Heart left ventricle (tissue), 16 donors: ENCODE measurements around the gene TRPV3. TPM values are rescaled to one million over a fixed set of nuclear protein-coding genes. Genes with fewer than 3 reads are reported as not detected.
A peak's percentile ranks its signal among the peaks of the same experiment; 100 is the strongest.

Experiments used
- ATAC-seq, 4 donors: fragments of 200-7000 bp; cut with Tn5 transposase; one replicate each; pipeline ENCODE4 v1.9.1; 2020 to 2022; ENCODE audit warnings: moderate library complexity in 4 of 4, mild to moderate bottlenecking in 3 of 4, moderate number of reproducible peaks in 1 of 4
- DNase-seq, 5 donors: peaks; one replicate each; pipeline ENCODE4 v3.0.0-alpha.2; 2020
- H3K27ac ChIP-seq, 12 donors: fragments of 200-600 bp; sonication (generic) in 4 of 12; one replicate each; pipeline versions ENCODE4 v1.5.0 to v1.8.0; 2016 to 2022; ENCODE audit warnings: mild to moderate bottlenecking in 2 of 12
- H3K27me3 ChIP-seq, 9 donors: fragments of 200-600 bp; sonication (generic) in 2 of 9; one replicate each; pipeline versions ENCODE4 v1.5.1 to v1.8.0; 2016 to 2022; ENCODE audit warnings: mild to moderate bottlenecking in 3 of 9
- H3K36me3 ChIP-seq, 9 donors: fragments of 200-600 bp; sonication (generic) in 2 of 9; one replicate each; pipeline versions ENCODE4 v1.5.0 to v1.8.0; 2018 to 2022; ENCODE audit warnings: mild to moderate bottlenecking in 2 of 9
- H3K4me1 ChIP-seq, 12 donors: fragments of 200-600 bp; sonication (generic) in 4 of 12; one replicate each; pipeline versions ENCODE4 v1.5.0 to v1.8.0; 2016 to 2022; ENCODE audit warnings: mild to moderate bottlenecking in 3 of 12
- H3K4me3 ChIP-seq, 12 donors: fragments of 200-600 bp; sonication (generic) in 4 of 12; one replicate each; pipeline versions ENCODE4 v1.5.0 to v1.8.0; 2017 to 2022; ENCODE audit warnings: mild to moderate bottlenecking in 9 of 12, moderate library complexity in 4 of 12
- H3K9me3 ChIP-seq, 12 donors: fragments of 200-600 bp; sonication (generic) in 4 of 12; one replicate each; pipeline versions ENCODE4 v1.5.0 to v1.8.0; 2016 to 2022; ENCODE audit warnings: mild to moderate bottlenecking in 1 of 12
- CTCF ChIP-seq, 12 donors: fragments of 200-600 bp; sonication (generic) in 4 of 12; IDR thresholded peaks; one replicate each; pipeline versions ENCODE4 v1.5.0 to v1.8.0; 2018 to 2022; ENCODE audit warnings: antibody characterized with exemption in 12 of 12, mild to moderate bottlenecking in 5 of 12
- POLR2A ChIP-seq, 2 donors: fragments of 450-650 bp; IDR thresholded peaks; one replicate each; pipeline ENCODE4 v1.6.1; 2017; ENCODE audit warnings: antibody characterized with exemption in 2 of 2, mild to moderate bottlenecking in 2 of 2, moderate library complexity in 2 of 2
- WGBS, 4 donors: extraction: QIAGEN DNeasy Blood & Tissue Kit in 2 of 4; methylation state at CpG; one replicate each; pipeline versions ENCODE4 v1.1.5 to v1.1.7; 2013 to 2018; 5-methylcytosine and 5-hydroxymethylcytosine counted together
- intact Hi-C, 10 donors: fragments of 100-400 bp; cut with DNase I; formaldehyde crosslinking; loops; one replicate each; pipeline versions ENCODE4 v1.11.1 to v1.14.2; 2022
- polyA plus RNA-seq, 2 donors: library from polyadenylated mRNA; stranded (reverse); fragments of 200-250 nt; gene quantifications; one replicate each; pipeline ENCODE4 v1.2.3, GENCODE V29; 2013
- total RNA-seq, 9 donors: library from RNA; depleted of rRNA in 2 of 9; stranded (reverse); fragments of >200 nt in 2 of 9; fragmentation: NEBNext Ultra II Directional in 3 of 9; extraction: Animal tissue kit (Norgen Biotek cat#: 25700) in 3 of 9; gene quantifications; one replicate each; pipeline versions ENCODE4 v1.1.0 to v1.2.4, GENCODE V29; 2016 to 2023
- donor health status: ischemic (EF 13 %, LVEDD 7.1; RV severe dilation, severe dysfunction).
- donor health status: healthy with polysubstance abuse.
- donor health status: DM: no; HTN: yes; CAD: no.
- donor health status: DM: no; HTN: no; CAD: no.
- donor health status: ischemic (EF 25% LVEDD 6.9; RV normal size, moderate dysfunction).
- donor health status: ischemic (EF 25% LVEDD 5.7; RV mildly dilated, moderate dysfunction).
- donor health status: healthy.
- donor health status: DM: yes; HTN: yes; CAD: no.
- donor health status: ischemic (EF 35%, LVEDD 5.7; RV mildly dilated, moderate dysfunction).
- donor health status: nonischemic (EF 11% LVEDD 7.7; RV severe dilation, severe dysfunction).
- donor health status: DM: yes; HTN: yes; CAD: no.
- donor health status: PGD.
- donor health status: ischemic (EF 29% LVEDD 5.4; RV normal size, mild dysfunction).
- donor health status: nonischemic (EF 23%, LVEDD 6.1; RV moderate dilation, normal function).

The TRPV3 gene
- total and polyA plus RNA-seq, 11 donors = 0.25 to 1.7 (median 0.77) TPM; not detected in 1

- DNase-seq (peak in 3 of 5 donors; percentile 3 to 62 (median 42)), ATAC-seq (peak in 3 of 4 donors; percentile 31 to 78 (median 69))
- Histone ChIP-seq H3K4me1 (peaks cover 0 to 20% (median 6%) of the 10 kb centered on the region in 12 donors), H3K9me3 (no peaks in the 10 kb centered on the region), H3K27me3 (no peaks in the 10 kb centered on the region), H3K27ac (peak overlapping the region in 9 of 12 donors; percentile 1 to 61 (median 32)), H3K36me3 (peaks cover 0 to 37% (median 26%) of the 10 kb centered on the region in 9 donors), H3K4me3 (no peak overlapping the region)
- intact Hi-C loops = loop anchor here in 1 of 10 donors (5.0 kb wide), 1 partner anchor 52 kb away; no protein-coding TSS in a partner anchor
- WGBS, 4 donors = 35 to 53% (median 45%) methylated on average over 11 of the region's 11 CpGs
- no peak for TF ChIP-seq CTCF (IDR thresholded peaks at IDR 0.05)
- no peak for TF ChIP-seq POLR2A (IDR thresholded peaks at IDR 0.05)
Observed at GRCh38 chr17:3594051-3594800, 36.6 kb upstream of the TRPV3 start.

GRCh38 chr17:3593384-3593783, 35.8 kb upstream of the TRPV3 start:
- no peak for DNase-seq
- Histone ChIP-seq H3K4me1 (peaks cover 0 to 20% (median 6%) of the 10 kb centered on the region in 12 donors), H3K36me3 (peaks cover 0 to 44% (median 32%) of the 10 kb centered on the region in 9 donors), H3K27ac (no peak overlapping the region), H3K27me3 (no peaks in the 10 kb centered on the region), H3K4me3 (no peak overlapping the region), H3K9me3 (no peaks in the 10 kb centered on the region)
- intact Hi-C loops = loop anchor here in 1 of 10 donors (5.0 kb wide), 1 partner anchor 51 kb away; no protein-coding TSS in a partner anchor
- no peak for ATAC-seq
- TF ChIP-seq CTCF (IDR thresholded peaks at IDR 0.05) = no peak
- no peak for TF ChIP-seq POLR2A (IDR thresholded peaks at IDR 0.05)
- WGBS, 4 donors = 88 to 95% (median 90%) methylated on average over 5 of the region's 5 CpGs

DNA sequence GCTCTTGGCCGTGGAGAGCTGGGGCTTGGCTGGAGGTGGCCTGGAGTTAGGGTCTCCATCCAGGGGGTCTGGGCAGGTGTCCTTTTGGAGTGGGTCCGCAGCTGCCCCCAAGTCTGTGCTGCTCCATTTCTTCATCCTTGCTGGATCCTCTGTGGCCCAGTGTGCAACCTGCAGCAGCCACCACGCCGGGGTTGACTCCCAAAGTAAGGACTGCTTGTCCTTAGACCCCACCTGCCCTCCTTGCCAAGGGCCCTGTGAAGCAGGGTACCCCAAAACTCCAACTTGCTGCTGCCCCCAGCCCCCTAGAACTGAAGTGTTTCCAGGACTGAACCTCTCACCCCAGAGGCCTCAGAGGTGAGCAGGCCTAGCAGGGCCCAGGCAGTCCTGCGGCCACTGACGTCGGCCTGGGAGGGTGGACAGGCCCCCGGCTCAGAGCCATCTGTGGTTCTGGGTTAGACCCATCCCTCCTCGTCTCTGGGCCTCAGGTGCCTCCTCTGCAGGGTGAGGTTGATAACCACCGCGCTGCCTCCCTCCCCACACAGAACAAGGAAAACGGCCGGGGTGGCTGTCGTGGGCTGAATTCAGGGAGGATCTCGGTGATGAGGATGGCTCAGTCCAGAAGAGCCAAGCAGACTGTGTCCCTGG, 34.7 kb upstream of the TRPV3 start:
- peaks cover 0 to 54% (median 41%) of the 10 kb centered on the region in 9 donors for H3K36me3 ChIP-seq
- no peak overlapping the region for H3K4me3 ChIP-seq
- H3K9me3 ChIP-seq = no peaks in the 10 kb centered on the region
- no peak overlapping the region for H3K27ac ChIP-seq
- intact Hi-C loops = loop anchor here in 1 of 10 donors (5.0 kb wide), 1 partner anchor 50 kb away; no protein-coding TSS in a partner anchor
- no peaks in the 10 kb centered on the region for H3K27me3 ChIP-seq
- ATAC-seq (no peak), DNase-seq (no peak)
- TF ChIP-seq POLR2A (IDR thresholded peaks at IDR 0.05) (no peak), CTCF (IDR thresholded peaks at IDR 0.05) (no peak)
- WGBS, 4 donors = 90 to 94% (median 93%) methylated on average over 6 to 15 of the region's 15 CpGs
- H3K4me1 ChIP-seq = peaks cover 0 to 20% (median 6%) of the 10 kb centered on the region in 12 donors

GRCh38 chr17:3590768-3591167, 33.2 kb upstream of the TRPV3 start:
- no peak overlapping the region for H3K4me3 ChIP-seq
- 52 to 75% (median 68%) methylated on average over 4 to 15 of the region's 15 CpGs for WGBS, 4 donors
- H3K27ac ChIP-seq = no peak overlapping the region
- H3K4me1 ChIP-seq = peaks cover 0 to 20% (median 6%) of the 10 kb centered on the region in 12 donors
- H3K27me3 ChIP-seq = no peaks in the 10 kb centered on the region
- no peak for ATAC-seq
- DNase-seq = no peak
- peaks cover 3 to 65% (median 51%) of the 10 kb centered on the region in 9 donors for H3K36me3 ChIP-seq
- TF ChIP-seq CTCF (IDR thresholded peaks at IDR 0.05) (no peak), POLR2A (IDR thresholded peaks at IDR 0.05) (no peak)
- intact Hi-C loops = loop anchor here in 1 of 10 donors (5.0 kb wide), 1 partner anchor 48 kb away; no protein-coding TSS in a partner anchor
- H3K9me3 ChIP-seq = no peaks in the 10 kb centered on the region
